Suppressor macrophage treated with lipopolysaccharide for 1 hour (primary cell): ENCODE results near the gene HEMK1.

Experiments
- DNase-seq, 3 donors: peaks; one replicate each; pipeline ENCODE4 v3.0.0-alpha.2; 2020 to 2022

Gene HEMK1

GRCh38 chr3:50603261-50604109 lies 34.2 kb downstream of the HEMK1 start:
- no peak for DNase-seq

GRCh38 chr3:50604110-50604621 lies 34.8 kb downstream of the HEMK1 start:
- DNase-seq, result no peak

- DNase-seq, result peak in 2 of 3 donors; percentile 56 to 65
These were observed 35.6 kb downstream of the HEMK1 start for GRCh38 chr3:50604628-50605588.

- DNase-seq, result peak; percentile 72 to 75 (median 75)
These were observed 36.6 kb downstream of the HEMK1 start for GRCh38 chr3:50605901-50606326.

- no peak for DNase-seq
These were observed 37.3 kb downstream of the HEMK1 start for GRCh38 chr3:50606596-50606995.

- no peak for DNase-seq
These were observed 38.2 kb downstream of the HEMK1 start for GRCh38 chr3:50607271-50608091.

GRCh38 chr3:50608278-50608677 lies 39.0 kb downstream of the HEMK1 start:
- no peak for DNase-seq

GRCh38 chr3:50609071-50609762 lies 39.9 kb downstream of the HEMK1 start:
- peak in 2 of 3 donors; percentile 41 to 52 for DNase-seq

- DNase-seq, result no peak
These were observed 40.4 kb downstream of the HEMK1 start for GRCh38 chr3:50609763-50610085.

DNA sequence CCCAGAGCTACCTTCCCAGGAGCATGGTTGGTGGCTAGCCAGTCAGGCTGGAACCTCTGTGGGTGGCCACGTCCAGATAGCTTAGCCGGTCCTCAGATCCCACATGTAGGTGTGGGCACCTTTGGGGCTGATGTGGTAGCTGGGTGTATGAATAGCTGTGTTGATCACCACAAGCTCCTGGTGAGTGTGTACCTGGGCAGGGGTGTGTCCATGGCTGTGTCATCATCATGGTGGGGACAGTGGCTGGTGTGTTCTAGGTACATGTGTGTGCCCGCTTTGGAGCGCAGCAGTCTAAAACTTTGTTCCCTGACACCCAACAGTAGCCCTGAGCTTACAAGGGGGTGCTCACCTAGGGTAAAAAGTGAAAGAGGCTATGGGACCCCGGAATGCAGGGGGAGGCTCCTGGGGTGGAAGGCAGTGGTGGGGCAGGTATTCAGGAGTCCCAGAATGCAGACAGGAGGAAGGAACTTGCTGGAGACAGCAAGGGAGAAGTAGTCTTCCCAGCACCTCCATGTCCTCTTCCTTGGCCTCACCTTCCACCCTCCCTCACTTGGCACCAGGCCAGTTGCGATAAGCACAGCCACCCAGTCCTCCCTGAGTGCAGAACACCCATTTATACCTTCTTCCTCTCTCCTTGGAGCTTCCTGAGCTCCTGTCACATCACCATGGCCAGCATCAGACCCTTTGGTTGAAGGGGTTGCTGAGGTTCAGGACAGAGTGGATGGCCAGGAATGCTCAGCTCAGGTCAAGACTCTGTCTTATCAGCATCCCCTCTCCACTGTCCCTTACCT lies 41.1 kb downstream of the HEMK1 start:
- DNase-seq, result no peak

GRCh38 chr3:50610992-50611463 lies 41.7 kb downstream of the HEMK1 start:
- DNase-seq, result no peak

GRCh38 chr3:50611464-50612233 lies 42.3 kb downstream of the HEMK1 start, which contains the start of gene CISH:
Gene CISH, minus strand, starts transcription at chr3:50611774. Its CDS starts 124 bp downstream, at chr3:50611650.
- peak; percentile 97 to 99 (median 98) for DNase-seq

DNA sequence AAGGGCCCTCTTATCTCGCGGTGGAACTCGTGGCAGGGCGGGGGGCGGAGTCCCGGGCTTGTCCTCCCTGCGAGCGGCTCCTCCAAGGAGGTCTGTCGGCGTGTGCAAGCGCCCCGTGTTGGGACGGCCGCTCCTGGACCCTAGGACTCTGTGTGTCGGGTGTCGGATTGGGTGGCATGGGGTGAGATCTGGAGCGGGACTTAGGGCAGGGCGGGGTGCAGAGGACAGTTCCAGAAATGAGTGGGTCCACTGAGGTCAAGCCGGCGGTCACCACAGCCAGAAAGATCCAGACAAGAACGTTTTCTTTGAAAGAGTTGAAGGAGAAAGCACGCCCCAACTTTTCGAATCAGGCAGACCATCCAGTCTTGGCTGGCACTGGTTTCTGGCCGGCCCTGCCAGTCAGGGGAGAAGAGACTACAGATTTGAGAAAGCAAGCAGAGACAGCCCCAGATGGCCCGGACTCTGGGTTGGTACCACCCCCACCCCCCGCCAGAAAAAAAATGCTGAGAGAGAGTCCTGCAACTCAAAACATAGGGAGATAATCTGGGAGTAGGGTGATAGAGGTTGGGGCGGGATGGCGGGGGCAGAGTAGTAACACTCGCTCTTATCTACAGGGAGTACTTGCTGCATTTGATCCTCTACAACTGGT lies 43.0 kb downstream of the HEMK1 start:
- DNase-seq, result no peak

GRCh38 chr3:50612970-50613846 lies 43.9 kb downstream of the HEMK1 start:
- peak in 2 of 3 donors; percentile 26 to 45 for DNase-seq

- DNase-seq, result no peak
These were observed 45.9 kb downstream of the HEMK1 start for GRCh38 chr3:50615190-50615589.

DNA sequence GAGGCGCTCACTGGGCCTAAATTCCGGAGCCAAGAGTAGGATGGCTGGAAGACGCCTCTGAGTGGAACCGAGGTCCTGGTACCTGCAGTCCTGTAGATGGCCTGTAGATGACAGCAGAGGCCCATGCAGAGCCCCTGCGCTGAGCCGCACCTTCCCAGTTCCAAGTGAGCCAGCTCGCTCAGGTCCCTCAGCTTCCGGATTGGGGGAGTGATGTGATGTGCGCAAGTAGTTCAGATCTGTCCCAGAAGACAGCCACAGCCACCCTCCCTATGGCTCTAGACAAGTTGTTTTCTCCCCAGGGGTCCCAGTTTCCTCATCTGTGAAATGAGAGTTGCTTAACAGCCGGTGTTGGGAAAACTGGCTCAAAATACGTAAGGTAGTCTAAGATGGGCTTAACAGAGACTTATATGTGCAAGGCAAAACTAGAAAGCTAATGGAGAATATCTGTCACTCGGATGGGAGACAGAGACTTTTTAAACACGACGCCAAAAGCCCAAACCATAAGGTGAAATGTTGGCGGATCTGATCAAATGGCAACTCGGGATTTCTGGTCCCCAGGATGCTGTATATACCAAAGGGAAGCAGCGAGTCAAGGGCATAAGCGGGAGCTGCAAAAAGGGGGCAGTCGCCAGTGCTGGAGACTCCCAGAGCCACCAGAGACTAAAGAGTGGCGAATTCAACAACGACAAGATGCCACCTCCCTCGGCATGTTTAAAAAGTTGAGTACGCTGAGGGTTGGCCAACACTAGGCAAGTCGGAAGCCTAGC lies 46.9 kb downstream of the HEMK1 start:
- DNase-seq, result peak; percentile 85 to 88 (median 87)

DNA sequence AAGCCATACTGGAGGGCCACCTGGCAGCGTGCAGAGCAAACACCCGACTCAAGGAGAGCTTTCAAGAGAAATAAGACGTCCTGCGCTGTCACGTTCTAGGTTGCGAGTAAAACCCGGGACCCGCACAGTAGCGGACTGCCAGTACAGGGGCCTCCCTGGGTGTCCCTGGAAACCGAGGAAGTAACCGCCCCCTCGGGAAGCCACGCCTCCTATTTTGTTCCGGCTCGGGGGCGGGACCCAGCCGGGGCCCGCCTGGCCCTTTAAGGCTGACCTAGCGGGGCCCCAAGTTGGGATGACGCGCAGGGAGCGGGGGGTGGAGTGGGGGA lies 47.4 kb downstream of the HEMK1 start:
- DNase-seq, result peak; percentile 93 to 97 (median 97)
